Right lobe of liver (tissue), 4 donors: Measurements from ENCODE around the gene SUSD6.

Source experiments
- CTCF ChIP-seq, 4 donors: fragments of 200-600 bp in 3 of 4; fragments of 450-650 bp in 1 of 4; IDR thresholded peaks; one replicate each; pipeline versions ENCODE4 v1.5.1 to v1.8.0; 2016 to 2022; ENCODE audit warnings: antibody characterized with exemption in 4 of 4, mild to moderate bottlenecking in 2 of 4
- POLR2A ChIP-seq: fragments of 450-650 bp; IDR thresholded peaks from one replicate; pipeline ENCODE4 v1.6.1; 2017; ENCODE audit warnings: antibody characterized with exemption, mild to moderate bottlenecking
- donor health status: DM: no; HTN: no; CAD: no.
- donor health status: DM: no; HTN: no; CAD: no.
- donor health status: DM: no; HTN: yes; CAD: no.

- TF ChIP-seq POLR2A (no peak), CTCF (IDR thresholded peaks at IDR 0.05) (no peak)
Measured at GRCh38 chr14:69683971-69684370, 72.6 kb downstream of the SUSD6 start.
